Kidney glomerular epithelial cell (primary cell): ENCODE results near the gene CTU1.
A peak's percentile ranks its signal among the peaks of the same experiment; 100 is the strongest.

Experiments used
- DNase-seq: peaks from one replicate; lab custom pipeline; 2025; lab: John Stamatoyannopoulos, UW

Gene CTU1

GRCh38 chr19:51103926-51104341, 4.3 kb downstream of the CTU1 start:
- DNase-seq: no peak

GRCh38 chr19:51102991-51103390, 5.2 kb downstream of the CTU1 start:
- DNase-seq: no peak

- no peak for DNase-seq
These were observed 6.9 kb downstream of the CTU1 start for GRCh38 chr19:51101171-51101865.

DNA sequence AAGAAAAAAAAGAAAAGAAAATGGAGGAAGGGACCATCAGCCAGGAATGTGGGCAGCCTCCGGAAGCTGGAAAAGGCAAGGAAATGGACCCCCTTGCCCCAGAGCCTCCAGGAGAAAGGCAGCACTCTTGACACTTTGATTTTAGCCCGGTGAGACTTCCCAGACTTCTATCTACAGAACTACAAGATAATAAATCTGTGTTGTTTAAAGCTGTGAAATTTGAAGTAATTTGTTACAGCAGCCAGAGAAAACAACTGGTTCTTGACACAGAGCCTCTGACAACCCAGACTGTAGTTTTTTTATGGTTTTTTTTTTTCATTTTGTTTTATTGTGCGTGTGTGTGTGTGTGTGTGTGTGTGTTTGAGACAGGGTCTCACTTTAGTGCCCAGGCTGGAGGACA, 7.6 kb downstream of the CTU1 start:
- DNase-seq: no peak

DNA sequence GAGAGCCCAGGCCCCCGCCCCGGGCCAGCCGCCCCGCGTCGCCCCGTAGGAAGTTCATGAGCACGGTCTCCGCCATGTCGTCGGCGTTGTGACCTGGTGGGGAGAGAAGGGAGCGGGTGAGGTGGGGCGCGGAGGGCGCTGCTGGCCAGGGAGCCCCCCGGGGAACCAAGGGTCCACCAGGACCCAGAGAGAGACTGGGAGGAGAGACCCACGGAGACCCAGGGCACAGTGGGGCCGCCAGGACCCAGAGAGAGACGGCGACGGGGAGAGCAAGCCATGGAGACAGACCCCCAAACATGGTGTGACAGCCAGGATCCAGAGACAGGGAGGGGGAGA, 9.2 kb downstream of the CTU1 start:
- no peak for DNase-seq

- no peak for DNase-seq
These were observed 9.7 kb downstream of the CTU1 start for GRCh38 chr19:51098365-51099046.

- DNase-seq: no peak
These were observed 10.4 kb downstream of the CTU1 start for GRCh38 chr19:51097796-51098195.

DNA sequence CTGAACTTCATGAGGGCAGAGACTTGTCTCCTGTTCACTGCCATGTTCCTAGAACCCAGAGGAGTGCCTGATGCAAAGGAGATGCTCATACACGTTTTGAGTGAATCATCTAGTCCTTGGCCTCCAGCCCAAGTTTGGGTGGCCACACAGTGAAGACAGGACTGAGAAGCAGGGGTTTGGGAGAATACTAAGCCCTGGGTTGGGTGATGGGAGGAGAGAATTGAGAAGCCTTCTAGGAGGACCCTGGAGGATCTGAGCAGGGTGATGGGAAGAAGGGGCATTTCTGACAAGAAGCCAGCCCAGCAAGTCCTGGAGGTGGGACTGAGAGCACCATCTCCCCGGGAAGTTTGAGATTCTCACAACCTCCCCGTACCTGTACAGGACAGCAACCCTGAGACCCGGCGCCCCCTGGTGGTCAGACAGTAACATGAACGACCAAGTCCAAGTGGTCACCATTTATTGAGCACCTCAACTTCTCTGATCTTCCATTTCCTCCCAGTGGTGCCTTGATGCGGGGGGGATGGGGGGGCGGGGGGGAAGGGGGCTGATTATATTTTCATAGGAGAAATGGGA, 11.0 kb downstream of the CTU1 start:
- peak; percentile 56 for DNase-seq

GRCh38 chr19:51096473-51097165, 11.6 kb downstream of the CTU1 start:
- no peak for DNase-seq

- DNase-seq: no peak
These were observed 13.4 kb downstream of the CTU1 start for GRCh38 chr19:51094696-51095279.

GRCh38 chr19:51093510-51094345, 14.5 kb downstream of the CTU1 start:
- no peak for DNase-seq

DNA sequence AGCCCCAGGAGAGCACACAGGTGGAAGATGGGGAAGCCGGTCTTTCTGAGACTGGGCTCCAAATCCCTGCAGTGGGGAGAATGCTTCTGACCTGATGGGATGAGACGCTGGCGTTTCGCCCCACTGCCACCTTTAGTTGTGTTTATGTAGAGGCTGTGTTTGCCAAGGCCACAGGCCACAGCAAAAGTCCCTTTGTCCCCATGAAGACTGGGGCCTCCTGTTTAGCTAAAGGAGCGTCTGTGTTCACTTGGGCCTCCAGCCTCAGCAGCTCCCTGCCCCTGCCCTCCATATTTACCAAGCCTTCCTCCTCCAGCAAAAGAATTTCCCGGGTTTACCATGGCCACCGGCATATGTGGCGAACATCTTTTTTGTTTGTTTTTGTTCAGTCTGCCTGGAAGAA, 15.1 kb downstream of the CTU1 start:
- DNase-seq: no peak

- DNase-seq: no peak
These were observed 16.0 kb downstream of the CTU1 start for GRCh38 chr19:51091895-51092873.

DNA sequence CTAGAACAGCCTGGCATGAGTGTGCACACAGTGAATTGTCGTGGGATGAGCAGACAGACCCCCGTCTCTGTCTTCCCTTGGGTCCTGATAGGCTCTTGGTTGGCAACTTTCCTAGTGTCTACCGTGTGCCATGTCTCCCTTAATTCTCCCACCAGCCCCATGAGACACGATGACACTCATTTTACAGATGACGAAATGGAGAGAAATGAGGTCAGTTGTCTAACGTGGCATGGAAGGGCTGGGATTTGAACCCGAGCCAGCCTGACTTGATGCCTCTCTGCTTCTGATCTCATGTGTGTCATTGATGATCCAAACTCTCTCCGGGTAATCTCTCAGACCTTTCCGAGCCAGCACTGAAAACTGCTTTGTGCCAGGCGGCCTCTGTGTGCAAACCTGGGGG, 17.1 kb downstream of the CTU1 start:
- no peak for DNase-seq

- DNase-seq: no peak
These were observed 17.7 kb downstream of the CTU1 start for GRCh38 chr19:51090471-51090870.

GRCh38 chr19:51089786-51090185, 18.4 kb downstream of the CTU1 start:
- DNase-seq: no peak

- no peak for DNase-seq
These were observed 21.9 kb downstream of the CTU1 start for GRCh38 chr19:51086153-51086850.

DNA sequence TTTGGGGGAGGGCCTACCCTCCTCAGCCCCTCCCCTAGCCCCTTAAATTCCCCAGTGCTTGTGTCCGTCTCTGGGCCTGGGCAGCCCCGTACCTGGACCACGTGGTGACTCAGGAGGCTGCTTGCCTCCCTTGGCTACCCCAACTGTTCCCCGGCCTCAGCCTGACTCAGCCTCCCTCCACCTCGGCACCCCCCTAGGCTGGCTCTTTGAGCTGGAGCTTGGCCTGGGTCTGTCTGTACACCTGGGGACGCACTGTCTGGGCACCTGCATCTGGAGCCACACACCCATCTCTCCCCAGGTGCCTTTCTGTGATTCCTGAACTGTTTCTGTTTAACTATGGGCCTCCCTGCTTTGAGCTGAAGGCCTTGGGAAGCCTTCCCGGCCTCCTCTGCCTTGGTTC, 23.7 kb downstream of the CTU1 start:
- DNase-seq: no peak

GRCh38 chr19:51083783-51084182, 24.4 kb downstream of the CTU1 start:
- no peak for DNase-seq

- no peak for DNase-seq
These were observed 25.0 kb downstream of the CTU1 start for GRCh38 chr19:51083181-51083580.
